GM18499 (cell line): ENCODE measurements around the gene C2orf15.
"Not testable (repeated sequence)": the region's sequence is repeated elsewhere in the genome, so short reads cannot be mapped to it uniquely, and the experiment has no call there.

Experiments
- ATAC-seq: cut with Tn5 transposase; IDR thresholded peaks from one replicate; pipeline ENCODE4 v1.9.1; 2021; ENCODE audit warnings: moderate number of reproducible peaks; ENCODE audit not compliant: insufficient read depth, unreplicated experiment

The C2orf15 gene

DNA sequence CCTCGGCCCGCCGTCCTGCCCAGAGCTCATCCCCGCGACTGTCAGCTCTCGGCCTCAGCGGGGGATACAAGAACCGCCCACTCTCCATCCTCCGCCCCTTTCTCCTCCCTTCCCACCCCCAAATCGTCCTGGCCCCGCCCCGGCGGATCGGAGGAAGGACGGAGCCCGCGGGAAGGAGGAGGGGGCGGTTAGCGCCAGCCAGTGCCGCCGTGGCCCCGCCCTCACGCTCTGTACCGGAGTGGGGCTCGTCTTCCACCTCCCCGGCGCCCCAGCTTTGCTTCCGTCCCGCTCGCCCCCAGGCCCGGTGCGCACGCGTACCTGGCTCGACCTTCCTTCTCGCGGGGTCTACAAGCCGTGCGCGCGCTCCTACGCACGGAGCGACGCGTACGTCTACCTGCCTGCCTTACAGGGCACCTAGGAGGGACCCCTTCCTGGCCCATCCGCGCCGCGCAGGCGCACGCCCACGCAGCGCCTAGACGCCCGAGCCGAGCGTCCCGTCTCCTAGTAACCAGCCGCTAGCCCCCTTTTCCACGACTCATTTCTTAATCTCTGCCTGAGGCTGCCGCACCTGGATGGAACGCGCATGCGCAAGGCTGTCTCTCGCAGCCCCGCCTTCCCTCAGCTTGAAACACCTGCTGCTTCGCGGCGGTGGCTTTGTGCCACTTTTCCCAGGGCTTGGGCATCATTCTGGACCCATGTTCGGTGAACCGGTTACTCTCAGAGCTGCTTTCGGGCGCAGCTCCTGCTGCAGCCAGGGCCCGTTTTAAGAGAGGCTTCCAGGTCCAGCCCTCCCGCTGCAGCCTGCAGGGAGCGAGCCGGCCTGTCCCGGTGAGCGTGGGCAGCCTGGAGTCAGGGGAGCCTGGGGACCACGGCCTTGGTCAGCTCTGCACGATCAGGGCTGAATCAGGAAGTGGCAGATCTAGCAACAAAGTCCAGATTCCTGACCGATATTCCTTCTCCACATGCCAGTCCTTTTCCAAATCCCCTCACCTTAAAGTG, at the start of gene C2orf15:
TSS of gene C2orf15 (plus strand) at position 598 of the 999 bp plus-strand sequence. CDS start 8,852 bp downstream, outside the sequence.
- peak; percentile 66 for ATAC-seq

DNA sequence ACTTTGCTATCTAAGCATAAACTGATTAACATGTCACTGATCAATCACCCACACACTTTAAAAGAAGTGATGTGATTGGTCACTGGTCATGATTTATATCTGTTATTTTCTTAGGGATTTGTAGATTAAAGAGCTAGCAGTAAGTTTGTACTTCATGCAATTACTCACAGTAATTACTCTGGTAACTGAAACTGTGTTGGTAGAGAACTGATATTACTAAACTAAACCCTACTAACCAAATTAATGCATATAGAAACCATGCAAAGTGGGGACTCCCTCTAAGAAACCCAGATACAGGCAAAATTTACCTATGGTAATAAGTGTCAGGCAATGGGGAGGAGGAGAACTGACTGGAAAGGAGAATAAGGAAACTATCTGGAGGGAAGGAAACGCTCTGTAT, 44.8 kb upstream of the C2orf15 start:
- ATAC-seq: no peak

DNA sequence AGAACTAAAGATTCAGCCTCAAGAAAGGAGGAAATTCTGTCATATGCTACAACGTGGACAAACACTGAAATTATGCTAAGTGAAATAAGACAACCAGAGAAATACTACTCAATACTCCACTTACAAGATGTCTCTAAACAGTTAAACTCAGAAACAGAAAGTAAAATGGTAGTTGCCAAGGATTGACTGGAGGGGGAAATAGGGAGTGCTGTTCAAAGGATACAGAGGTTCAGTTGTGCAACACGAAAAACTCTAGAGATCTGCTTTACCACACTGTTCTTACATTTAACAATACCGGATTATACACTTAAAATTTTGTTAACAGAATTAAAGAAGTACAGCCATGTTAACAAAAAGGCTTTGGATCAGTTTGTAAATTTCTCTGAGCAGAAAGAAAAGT, 39.8 kb upstream of the C2orf15 start:
- ATAC-seq: no peak

- ATAC-seq: no peak
Observed at GRCh38 chr2:99104006-99104405, 37.5 kb upstream of the C2orf15 start.

- no peak for ATAC-seq
Observed at GRCh38 chr2:99106913-99107312, 34.6 kb upstream of the C2orf15 start.

DNA sequence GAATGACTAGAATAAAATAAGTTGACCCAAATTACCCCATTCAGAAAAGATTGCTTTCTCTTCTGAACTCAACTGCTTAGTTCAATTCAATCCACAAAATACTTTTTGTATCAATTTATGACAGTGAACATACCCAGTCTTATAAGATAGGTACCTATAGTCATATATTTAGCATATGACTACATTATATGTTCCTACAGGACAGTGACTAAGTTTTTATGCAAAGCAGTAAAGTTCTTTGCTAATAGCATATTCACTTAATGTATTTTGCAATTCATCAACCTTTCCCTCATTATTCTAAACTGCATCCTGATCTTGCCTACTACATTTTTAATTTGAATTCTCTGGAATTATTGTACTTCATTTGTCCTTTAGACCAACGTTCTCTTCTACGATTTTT, 30.3 kb upstream of the C2orf15 start:
- ATAC-seq: no peak

DNA sequence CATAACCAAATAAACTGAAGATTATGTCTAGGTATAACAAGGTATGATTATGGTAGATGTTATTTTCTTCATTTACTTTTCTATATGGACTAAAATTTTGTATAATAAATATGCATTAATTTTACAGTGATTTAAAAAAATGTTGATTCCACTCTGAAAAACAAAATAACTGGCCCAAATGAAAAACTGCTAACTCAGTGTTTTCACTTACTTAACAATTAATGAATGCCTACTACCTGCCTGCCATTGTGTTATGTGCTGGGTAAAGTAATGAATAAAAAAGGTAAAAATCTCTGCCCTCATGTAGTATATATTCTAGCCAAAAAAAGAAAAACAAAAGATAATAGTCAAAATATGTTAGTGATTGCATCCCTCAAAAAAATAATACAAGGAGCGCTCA, 29.6 kb upstream of the C2orf15 start:
- no peak for ATAC-seq

GRCh38 chr2:99112617-99113016, 28.9 kb upstream of the C2orf15 start:
- no peak for ATAC-seq

DNA sequence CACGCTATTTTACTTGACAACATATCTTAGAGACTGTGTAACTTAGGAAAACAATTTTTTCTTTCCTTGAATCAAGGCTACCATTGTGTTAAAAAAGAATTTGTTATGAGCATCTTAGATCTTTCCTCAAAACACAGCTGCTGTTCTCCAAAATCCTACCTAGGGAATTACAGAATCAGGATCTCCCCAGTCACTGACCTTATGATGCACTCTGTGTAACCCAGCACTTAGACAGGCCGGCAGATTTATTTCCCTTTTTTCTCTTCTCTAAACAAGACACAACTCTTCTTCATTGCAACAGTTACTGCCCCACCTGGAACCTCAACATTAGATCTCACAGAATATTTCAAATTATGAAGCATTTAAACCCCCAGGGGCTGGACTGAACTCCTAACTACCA, 13.5 kb upstream of the C2orf15 start:
- no peak for ATAC-seq

GRCh38 chr2:99135044-99135556, 6.4 kb upstream of the C2orf15 start:
- ATAC-seq: not testable (repeated sequence)

- no peak for ATAC-seq
Observed at GRCh38 chr2:99139003-99139402, 2.5 kb upstream of the C2orf15 start.

- no peak for ATAC-seq
Observed at GRCh38 chr2:99140056-99140859, 1.2 kb upstream of the C2orf15 start.

- ATAC-seq: peak; percentile 9
Observed at GRCh38 chr2:99140860-99141109, 722 bp upstream of the C2orf15 start.

GRCh38 chr2:99150706-99151105, 9.2 kb downstream of the C2orf15 start:
- no peak for ATAC-seq

- ATAC-seq: no peak
Observed at GRCh38 chr2:99152199-99152895, 10.8 kb downstream of the C2orf15 start.

GRCh38 chr2:99153921-99154604, 12.6 kb downstream of the C2orf15 start:
- no peak for ATAC-seq

GRCh38 chr2:99154643-99155536, 13.4 kb downstream of the C2orf15 start, which contains the start of the genes LIPT1 and TSGA10:
TSS of gene LIPT1 (plus strand) at chr2:99154967. CDS start at chr2:99161958, 6,991 bp downstream.
TSS of gene TSGA10 (minus strand) at chr2:99154942. CDS start at chr2:99109439, 45,503 bp downstream.
- peak; percentile 81 for ATAC-seq

GRCh38 chr2:99156891-99157290, 15.4 kb downstream of the C2orf15 start:
- ATAC-seq: no peak

- no peak for ATAC-seq
Observed at GRCh38 chr2:99158599-99158998, 17.1 kb downstream of the C2orf15 start.
